Breast epithelium (tissue), 4 donors: ENCODE results near the gene PIK3R1. TPM values are rescaled to one million over a fixed set of nuclear protein-coding genes. Genes with fewer than 3 reads are reported as not detected.

Source experiments
- DNase-seq, 2 donors: peaks; one replicate each; pipeline ENCODE4 v3.0.0-alpha.2; 2019; ENCODE audit warnings: low spot score in 2 of 2
- H3K27ac ChIP-seq, 2 donors: fragments of 200-600 bp; sonication (generic) in 1 of 2; one replicate each; pipeline ENCODE4 v1.5.1; 2016 to 2019; ENCODE audit warnings: mild to moderate bottlenecking in 1 of 2
- H3K27me3 ChIP-seq, 2 donors: fragments of 200-600 bp; sonication (generic) in 1 of 2; one replicate each; pipeline versions ENCODE4 v1.5.1 to v1.6.0; 2017 to 2019; ENCODE audit warnings: control low read depth in 1 of 2, mild to moderate bottlenecking in 1 of 2
- H3K36me3 ChIP-seq: fragments of 200-600 bp; one replicate; pipeline ENCODE4 v1.5.1; 2019
- H3K4me1 ChIP-seq, 2 donors: fragments of 200-600 bp; sonication (generic); one replicate each; pipeline ENCODE4 v1.5.1; 2016 to 2019; ENCODE audit warnings: control low read depth in 1 of 2
- H3K4me3 ChIP-seq, 3 donors: fragments of 200-600 bp; sonication (generic); 1 replicate in 2 of 3; 2 replicates in 1 of 3; pipeline ENCODE4 v1.5.1; 2016 to 2019; ENCODE audit warnings: mild to moderate bottlenecking in 3 of 3, moderate library complexity in 2 of 3
- H3K9me3 ChIP-seq, 2 donors: fragments of 200-600 bp; sonication (generic) in 1 of 2; one replicate each; pipeline ENCODE4 v1.5.1; 2016 to 2019; ENCODE audit warnings: control low read depth in 1 of 2
- CTCF ChIP-seq, 3 donors: fragments of 450-650 bp; IDR thresholded peaks; one replicate each; pipeline ENCODE4 v1.5.1; 2016 to 2017; ENCODE audit warnings: antibody characterized with exemption in 3 of 3, mild to moderate bottlenecking in 3 of 3, moderate library complexity in 3 of 3
- POLR2A ChIP-seq: fragments of 450-650 bp; IDR thresholded peaks from one replicate; pipeline ENCODE4 v1.6.1; 2016; ENCODE audit warnings: antibody characterized with exemption, mild to moderate bottlenecking, moderate library complexity
- POLR2AphosphoS5 ChIP-seq, 3 donors: sonication (generic); formaldehyde crosslinking; IDR thresholded peaks; one replicate each; pipeline ENCODE4 v1.6.1; 2017; ENCODE audit warnings: antibody characterized with exemption in 3 of 3
- intact Hi-C: fragments of 100-400 bp; cut with DNase I; formaldehyde crosslinking; loops from one replicate; pipeline ENCODE4 v1.15.1; 2023; ENCODE audit warnings: low total_unique reads
- total RNA-seq, 3 donors: library from RNA; depleted of rRNA; stranded (reverse); fragments of >200 nt; gene quantifications; one replicate each; pipeline ENCODE4 v1.1.0, GENCODE V29; 2016

PIK3R1 gene
- total RNA-seq, 3 donors from 2014 or later = 193 to 429 (median 275) TPM

- Histone ChIP-seq H3K27ac (peak overlapping the region; percentile 90 to 94), H3K27me3 (no peaks in the 10 kb centered on the region), H3K9me3 (no peaks in the 10 kb centered on the region), H3K36me3 (no peaks in the 10 kb centered on the region), H3K4me3 (peak overlapping the region; percentile 38 to 73 (median 60)), H3K4me1 (peaks cover 6 to 38% of the 10 kb centered on the region in 2 donors)
- intact Hi-C loops = no loop called here
- DNase-seq = no peak
- peak in 1 of 3 donors; percentile 14 for TF ChIP-seq CTCF (IDR thresholded peaks at IDR 0.05)
- no peak for TF ChIP-seq POLR2AphosphoS5 (IDR thresholded peaks at IDR 0.05)
- no peak for TF ChIP-seq POLR2A
These were observed 72.0 kb downstream of the PIK3R1 start for GRCh38 chr5:68287631-68287975.

- intact Hi-C loops = no loop called here
- no peaks in the 10 kb centered on the region for H3K9me3 ChIP-seq
- H3K4me1 ChIP-seq = peaks cover 6 to 38% of the 10 kb centered on the region in 2 donors
These were observed 72.6 kb downstream of the PIK3R1 start for GRCh38 chr5:68287976-68288706.

GRCh38 chr5:68288707-68289134, 73.2 kb downstream of the PIK3R1 start:
- no peak for DNase-seq
- Histone ChIP-seq H3K4me3 (peak overlapping the region; percentile 38 to 73 (median 60)), H3K27ac (peak overlapping the region; percentile 90 to 94), H3K36me3 (no peaks in the 10 kb centered on the region), H3K27me3 (no peaks in the 10 kb centered on the region), H3K9me3 (no peaks in the 10 kb centered on the region), H3K4me1 (peaks cover 6 to 38% of the 10 kb centered on the region in 2 donors)
- intact Hi-C loops = no loop called here
- TF ChIP-seq CTCF (IDR thresholded peaks at IDR 0.05) (no peak), POLR2A (no peak), POLR2AphosphoS5 (IDR thresholded peaks at IDR 0.05) (no peak)

More at GRCh38 chr5:68287976-68288706, 72.6 kb downstream of the PIK3R1 start:
- Histone ChIP-seq H3K36me3 (no peaks in the 10 kb centered on the region), H3K4me3 (peak overlapping the region; percentile 38 to 73 (median 60)), H3K27ac (peak overlapping the region; percentile 90 to 94), H3K27me3 (no peaks in the 10 kb centered on the region)
- peak in 2 of 3 donors; percentile 15 to 67 for TF ChIP-seq POLR2AphosphoS5 (IDR thresholded peaks at IDR 0.05)
- TF ChIP-seq POLR2A = no peak
- peak in 1 of 3 donors; percentile 4 for TF ChIP-seq CTCF (IDR thresholded peaks at IDR 0.05)
- peak; percentile 52 to 73 for DNase-seq

- intact Hi-C loops = no loop called here
- Histone ChIP-seq H3K36me3 (no peaks in the 10 kb centered on the region), H3K27ac (peak overlapping the region; percentile 90 to 94), H3K4me3 (peak overlapping the region in 2 of 3 donors; percentile 60 to 73), H3K4me1 (peaks cover 6 to 38% of the 10 kb centered on the region in 2 donors), H3K27me3 (no peaks in the 10 kb centered on the region), H3K9me3 (no peaks in the 10 kb centered on the region)
- TF ChIP-seq CTCF (IDR thresholded peaks at IDR 0.05) (no peak), POLR2AphosphoS5 (IDR thresholded peaks at IDR 0.05) (no peak), POLR2A (no peak)
- DNase-seq = no peak
These were observed 73.9 kb downstream of the PIK3R1 start for GRCh38 chr5:68289498-68289897.

GRCh38 chr5:68290260-68290674, 74.7 kb downstream of the PIK3R1 start:
- H3K27me3 ChIP-seq = no peaks in the 10 kb centered on the region
- H3K36me3 ChIP-seq = no peaks in the 10 kb centered on the region
- intact Hi-C loops = no loop called here
- peaks cover 6 to 36% of the 10 kb centered on the region in 2 donors for H3K4me1 ChIP-seq
- H3K27ac ChIP-seq = peak overlapping the region; percentile 80 to 94
- peak overlapping the region in 2 of 3 donors; percentile 60 to 73 for H3K4me3 ChIP-seq
- no peak for DNase-seq
- H3K9me3 ChIP-seq = no peaks in the 10 kb centered on the region
- TF ChIP-seq POLR2AphosphoS5 (IDR thresholded peaks at IDR 0.05) = peak in 1 of 3 donors; percentile 19
- TF ChIP-seq POLR2A = no peak
